ENCODE data around the gene NAAA. TPM values are rescaled to one million over a fixed set of nuclear protein-coding genes. Genes with fewer than 3 reads are reported as not detected.
A peak's percentile ranks its signal among the peaks of the same experiment; 100 is the strongest.

The NAAA gene
- total and polyA plus RNA-seq, 2 of the 13 experiments (the other 11 are each of a cell fraction or from before 2014, with no cell fraction given): 22.4 to 24.6 TPM

GRCh38 chr4:75940692-75941253, at the start of gene NAAA (continued):
- TF ChIP-seq ZGPAT (CRISPR knock-in tag; IDR thresholded peaks at IDR 0.05): peak; percentile 41; the same call in 1 of the 2 replicates
- TF ChIP-seq RORA (CRISPR knock-in tag; IDR thresholded peaks at IDR 0.05): no peak
- TF ChIP-seq ZNF333 (CRISPR knock-in tag; IDR thresholded peaks at IDR 0.05; ENCODE audit: borderline replicate concordance): no peak
- no peak; the same call in 1 of the 2 replicates for TF ChIP-seq PHF8 (CRISPR knock-in tag; IDR thresholded peaks at IDR 0.05)
- peak; percentile 66 for TF ChIP-seq CEBPG (CRISPR knock-in tag; IDR thresholded peaks at IDR 0.05)
- TF ChIP-seq TCF7L2 (IDR thresholded peaks at IDR 0.05; ENCODE audit: low read depth, low read length): no peak
- TF ChIP-seq ZNF468 (CRISPR knock-in tag; IDR thresholded peaks at IDR 0.05): no peak
- TF ChIP-seq MEF2D (CRISPR knock-in tag; IDR thresholded peaks at IDR 0.05): no peak
- TF ChIP-seq KIAA2018 (CRISPR knock-in tag; IDR thresholded peaks at IDR 0.05; ENCODE audit: borderline replicate concordance): no peak
- TF ChIP-seq NFYC (CRISPR knock-in tag; IDR thresholded peaks at IDR 0.05): no peak
- no peak for TF ChIP-seq XBP1 (CRISPR knock-in tag; IDR thresholded peaks at IDR 0.05)
- TF ChIP-seq, protein P1, sequence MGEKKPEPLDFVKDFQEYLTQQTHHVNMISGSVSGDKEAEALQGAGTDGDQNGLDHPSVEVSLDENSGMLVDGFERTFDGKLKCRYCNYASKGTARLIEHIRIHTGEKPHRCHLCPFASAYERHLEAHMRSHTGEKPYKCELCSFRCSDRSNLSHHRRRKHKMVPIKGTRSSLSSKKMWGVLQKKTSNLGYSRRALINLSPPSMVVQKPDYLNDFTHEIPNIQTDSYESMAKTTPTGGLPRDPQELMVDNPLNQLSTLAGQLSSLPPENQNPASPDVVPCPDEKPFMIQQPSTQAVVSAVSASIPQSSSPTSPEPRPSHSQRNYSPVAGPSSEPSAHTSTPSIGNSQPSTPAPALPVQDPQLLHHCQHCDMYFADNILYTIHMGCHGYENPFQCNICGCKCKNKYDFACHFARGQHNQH (CRISPR knock-in tag; IDR thresholded peaks at IDR 0.05): 0 out of 2 replicates have a peak, but pooled peaks have one; percentile 28
- no peak for TF ChIP-seq RFXAP (CRISPR knock-in tag; IDR thresholded peaks at IDR 0.05; ENCODE audit: borderline replicate concordance)
- no peak for TF ChIP-seq GLMP (CRISPR knock-in tag; IDR thresholded peaks at IDR 0.05; ENCODE audit: borderline replicate concordance)
- peak in 1 of 2 experiments; percentile 54; a peak in 2 of 4 replicates for TF ChIP-seq KLF16 (CRISPR knock-in tag; IDR thresholded peaks at IDR 0.05)
- no peak for TF ChIP-seq RFX5 (IDR thresholded peaks at IDR 0.05; ENCODE audit: low read depth, low read length)
- peak; percentile 24; the same call in 1 of the 2 replicates for TF ChIP-seq BCL6 (CRISPR knock-in tag; IDR thresholded peaks at IDR 0.05)
- TF ChIP-seq YEATS4 (CRISPR knock-in tag; IDR thresholded peaks at IDR 0.05; ENCODE audit: borderline replicate concordance): peak; percentile 58; the same call in 1 of the 2 replicates

Measured in HepG2 (cell line).